GM12891 (cell line): Measurements from ENCODE around the gene ASTN2.

Experiments used
- POLR2AphosphoS5 ChIP-seq: IDR thresholded peaks from 2 replicates; pipeline ENCODE4 v1.6.1; 2011; ENCODE audit warnings: low read depth, low read length, control low read depth
- TAF1 ChIP-seq: IDR thresholded peaks from 2 replicates; pipeline ENCODE4 v1.6.1; 2011; ENCODE audit warnings: low read depth, low read length, control low read depth

- TF ChIP-seq POLR2AphosphoS5 (no peak), TAF1 (no peak)
These were observed 14.7 kb downstream of the ASTN2 start for GRCh38 chr9:117400171-117400570.
